GM18861 (cell line): ENCODE data around the gene ARHGEF10L.
"Not testable (repeated sequence)": the region's sequence is repeated elsewhere in the genome, so short reads cannot be mapped to it uniquely, and the experiment has no call there.

Source experiments
- ATAC-seq: cut with Tn5 transposase; IDR thresholded peaks from one replicate; pipeline ENCODE4 v1.9.1; 2021; ENCODE audit not compliant: unreplicated experiment

ARHGEF10L gene

GRCh38 chr1:17539477-17540254 is at the start of gene ARHGEF10L:
ARHGEF10L (plus strand) TSS chr1:17539698; CDS start chr1:17580596, 40,898 bp downstream.
- ATAC-seq = no peak

- not testable (repeated sequence) for ATAC-seq
These were observed 49.6 kb upstream of the ARHGEF10L start for GRCh38 chr1:17489768-17490417.

DNA sequence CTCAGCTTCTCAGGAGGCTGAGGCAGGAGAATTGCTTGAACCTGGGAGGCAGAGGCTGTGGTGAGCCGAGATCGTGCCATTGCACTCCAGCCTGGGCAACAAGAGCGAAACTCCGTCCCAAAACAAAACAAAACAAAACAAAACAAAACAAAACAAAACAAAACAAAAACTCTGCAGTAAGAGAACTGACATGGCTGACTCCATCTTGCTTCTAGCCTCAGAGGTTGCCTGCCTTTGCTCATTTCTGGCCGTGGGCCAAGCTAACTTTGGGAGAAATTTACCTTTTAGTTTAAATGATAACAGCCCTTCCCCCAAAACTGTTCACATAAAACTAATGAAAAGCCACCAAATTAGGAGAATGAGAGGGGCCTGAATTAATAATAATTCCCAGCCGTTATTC is 48.8 kb upstream of the ARHGEF10L start:
- ATAC-seq = not testable (repeated sequence)

- ATAC-seq = no peak
These were observed 45.3 kb upstream of the ARHGEF10L start for GRCh38 chr1:17494114-17494729.

- ATAC-seq = no peak
These were observed 43.1 kb upstream of the ARHGEF10L start for GRCh38 chr1:17496419-17496818.

- no peak for ATAC-seq
These were observed 41.3 kb upstream of the ARHGEF10L start for GRCh38 chr1:17498214-17498613.

- ATAC-seq = no peak
These were observed 37.1 kb upstream of the ARHGEF10L start for GRCh38 chr1:17502326-17502778.

DNA sequence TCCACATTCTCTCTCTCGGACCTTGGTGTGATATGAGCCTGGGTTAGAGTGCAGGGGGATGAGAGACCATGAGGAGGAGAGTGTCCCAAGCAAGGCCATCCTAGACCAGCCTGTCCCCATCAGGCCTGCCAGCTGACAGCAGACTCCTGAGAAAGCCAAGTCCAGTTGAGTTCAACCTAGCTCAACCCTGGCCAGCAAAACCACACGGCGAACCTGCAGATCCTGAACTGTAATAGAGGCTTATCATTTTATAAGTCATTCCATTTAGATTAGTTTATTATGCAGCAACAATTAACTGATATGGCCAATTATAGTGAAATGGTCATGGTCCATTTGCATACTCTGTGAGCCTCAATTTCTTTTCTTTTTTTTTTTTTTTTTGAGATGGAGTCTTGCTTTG is 36.4 kb upstream of the ARHGEF10L start:
- ATAC-seq = no peak

- ATAC-seq = not testable (repeated sequence)
These were observed 32.3 kb upstream of the ARHGEF10L start for GRCh38 chr1:17507200-17507599.

DNA sequence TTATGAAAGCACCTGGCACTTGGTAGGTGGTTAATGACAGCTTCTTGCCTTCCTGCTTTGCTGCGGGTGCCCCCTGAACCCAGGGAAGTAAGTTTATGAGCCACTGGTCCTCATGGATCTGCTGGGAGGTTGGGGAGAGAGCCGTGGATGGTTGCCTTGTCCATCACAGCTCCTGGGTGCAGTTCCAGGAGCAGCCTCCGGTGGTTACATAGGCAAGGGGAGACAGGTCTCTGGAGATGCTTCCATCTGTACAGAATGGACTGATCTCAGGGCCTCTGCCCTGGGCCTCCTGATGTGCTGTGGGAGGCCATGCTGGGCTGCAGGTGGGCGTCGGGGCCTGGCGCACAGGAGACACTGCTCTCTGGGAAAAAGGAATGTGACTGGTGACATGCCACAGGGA is 31.6 kb upstream of the ARHGEF10L start:
- no peak for ATAC-seq

DNA sequence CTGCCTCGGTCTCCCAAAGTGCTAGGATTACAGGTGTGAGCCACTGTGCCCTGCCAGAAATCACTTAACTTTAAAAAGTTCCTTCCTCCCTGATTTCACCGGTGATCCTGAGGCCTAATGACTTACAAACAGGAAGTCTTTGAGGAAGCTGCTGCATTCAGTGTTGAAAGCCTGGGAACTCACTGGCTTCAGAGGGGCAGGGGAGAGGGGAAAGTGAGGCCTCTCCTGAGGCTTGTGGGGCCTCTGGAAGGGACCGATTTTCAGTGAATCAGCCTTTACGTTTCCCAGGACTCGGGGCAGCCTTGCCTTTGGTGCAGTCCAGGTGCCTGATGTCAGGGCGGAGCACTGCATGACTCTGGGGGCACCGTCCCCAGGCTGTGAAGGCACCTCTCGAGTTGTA is 30.1 kb upstream of the ARHGEF10L start:
- no peak for ATAC-seq

DNA sequence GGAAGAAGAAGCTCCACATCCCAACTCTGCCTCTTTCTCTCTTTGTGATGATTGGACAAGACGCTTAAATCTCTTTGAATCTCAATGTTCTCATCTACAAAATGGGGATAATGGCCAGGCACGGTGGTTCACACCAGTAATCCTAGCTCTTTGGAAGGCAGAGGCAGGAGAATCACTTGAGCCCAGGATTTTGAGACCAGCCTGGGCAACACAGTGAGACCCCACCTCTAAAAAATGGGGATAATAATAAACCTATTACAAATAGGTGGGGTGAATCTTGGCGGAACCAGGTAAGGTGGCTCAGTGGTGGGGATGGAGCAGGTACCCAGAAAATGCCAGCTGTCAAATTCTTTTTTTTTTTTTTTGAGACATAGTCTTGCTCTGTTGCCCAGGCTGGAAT is 29.4 kb upstream of the ARHGEF10L start:
- ATAC-seq = no peak

GRCh38 chr1:17511188-17511587 is 28.3 kb upstream of the ARHGEF10L start:
- ATAC-seq = no peak

DNA sequence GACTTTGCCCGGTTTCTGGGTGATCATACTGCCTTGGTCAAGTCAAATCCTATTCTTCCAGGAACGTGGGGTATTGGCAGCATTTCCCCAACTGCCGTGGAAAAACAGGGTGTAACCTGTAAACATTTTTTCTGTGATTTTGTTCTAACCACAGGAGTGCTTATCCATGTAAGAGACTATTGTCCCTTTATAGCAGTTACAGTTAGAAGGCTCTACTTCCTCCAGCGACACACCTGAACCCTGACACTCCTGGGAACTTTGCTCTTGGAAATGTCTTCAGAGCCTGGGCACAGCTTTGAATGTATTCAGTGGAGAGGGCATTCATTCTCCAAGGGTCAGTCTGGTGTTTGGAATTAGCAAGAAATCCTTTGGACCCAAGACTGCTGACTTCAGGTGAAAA is 26.4 kb upstream of the ARHGEF10L start:
- no peak for ATAC-seq

DNA sequence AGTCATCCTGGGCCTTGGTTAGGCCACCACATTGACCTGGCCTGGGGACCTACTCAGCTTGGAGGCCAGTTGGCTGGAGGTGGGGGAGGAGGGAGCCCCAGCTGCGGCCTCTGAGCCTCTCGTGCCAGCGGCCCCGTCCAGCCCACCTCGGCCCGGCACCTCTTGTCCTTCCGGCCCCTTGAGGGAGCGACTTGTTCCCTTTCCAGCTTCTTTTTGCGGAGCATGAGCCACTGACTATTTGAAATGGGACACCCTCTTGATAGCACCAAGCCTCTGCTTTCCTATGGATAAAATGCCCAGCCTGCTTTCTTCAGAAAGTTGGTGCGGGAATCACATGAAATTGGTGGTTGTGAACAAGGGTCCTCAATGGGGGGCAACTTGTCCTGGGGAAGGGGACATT is 24.7 kb upstream of the ARHGEF10L start:
- ATAC-seq = no peak

DNA sequence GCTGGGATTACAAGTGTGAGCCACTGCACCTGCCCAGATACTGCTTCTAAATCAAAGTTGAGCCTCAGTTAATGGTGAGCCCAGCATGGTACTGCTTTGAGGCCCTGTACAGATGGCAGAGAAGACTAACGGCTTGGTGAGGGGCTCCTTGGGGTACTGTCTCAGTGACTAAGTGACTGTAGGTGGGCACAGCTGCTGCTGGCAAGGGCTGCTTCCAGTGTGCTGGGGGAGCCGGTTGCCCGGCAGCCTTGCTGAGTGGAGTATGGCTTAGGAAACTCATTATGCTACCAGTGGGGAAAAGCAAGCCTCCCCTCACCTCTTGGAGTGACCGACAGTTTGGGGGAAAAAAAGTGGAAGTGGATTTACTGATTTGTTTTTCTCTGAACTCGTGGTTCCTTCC is 23.6 kb upstream of the ARHGEF10L start:
- no peak for ATAC-seq

DNA sequence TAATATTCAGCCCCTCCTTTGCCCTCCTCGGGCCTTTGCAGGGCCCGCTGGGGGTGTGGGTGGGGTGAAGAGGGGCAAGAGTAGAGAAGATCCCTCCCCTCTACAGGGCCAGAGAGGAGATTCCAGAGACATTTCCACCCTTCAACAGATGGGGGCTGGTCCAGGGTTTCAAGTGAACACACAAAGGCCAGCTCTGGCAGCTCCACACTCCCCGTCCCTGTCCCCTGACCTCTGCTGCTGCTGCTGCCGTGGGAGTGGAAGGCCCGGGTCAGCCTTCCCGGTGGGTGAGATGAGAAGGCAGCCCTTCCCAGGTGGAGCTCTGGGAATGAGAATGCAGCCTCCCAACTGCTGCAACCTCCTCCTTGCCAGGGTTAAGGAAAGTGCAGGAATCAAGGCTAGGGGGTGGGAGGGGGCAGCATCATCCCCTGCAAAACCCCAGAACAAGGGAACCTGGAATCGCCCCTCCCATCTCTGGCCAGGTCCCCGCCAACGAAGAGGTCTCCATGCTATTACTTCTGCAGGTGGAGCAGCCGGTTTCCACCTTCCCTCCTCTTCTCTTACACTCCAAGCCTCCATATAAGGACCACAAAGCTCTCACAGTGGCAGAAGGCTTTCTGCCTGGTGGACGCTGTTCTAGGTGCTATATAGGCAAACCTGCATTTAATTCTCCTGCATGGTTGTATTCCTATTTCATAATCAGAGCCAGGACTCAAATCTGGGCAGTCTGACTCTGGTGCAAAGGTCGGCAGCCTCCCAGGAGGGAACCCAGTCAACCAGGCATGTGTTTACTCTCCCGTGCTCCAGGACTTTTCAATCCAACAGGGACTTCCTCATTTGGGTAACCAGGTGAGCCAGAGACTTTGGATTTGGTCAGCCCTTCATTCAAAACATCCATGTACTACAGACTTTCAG is 22.9 kb upstream of the ARHGEF10L start:
- no peak for ATAC-seq

- ATAC-seq = no peak
These were observed 19.5 kb upstream of the ARHGEF10L start for GRCh38 chr1:17520041-17520440.

GRCh38 chr1:17520473-17521319 is 18.8 kb upstream of the ARHGEF10L start:
- no peak for ATAC-seq
